Right ventricle myocardium inferior (tissue), 1 donor: ENCODE data around the gene BTBD9. TPM values are rescaled to one million over a fixed set of nuclear protein-coding genes. Genes with fewer than 3 reads are reported as not detected.

Experiments used
- ATAC-seq: fragments of 200-7000 bp; cut with Tn5 transposase; one replicate; pipeline ENCODE4 v1.9.1; 2020; ENCODE audit warnings: mild to moderate bottlenecking, moderate library complexity
- DNase-seq: peaks from one replicate; pipeline ENCODE4 v3.0.0; 2021; ENCODE audit errors: missing footprints
- intact Hi-C: fragments of 100-400 bp; cut with DNase I; formaldehyde crosslinking; loops from one replicate; pipeline ENCODE4 v1.11.0; 2022
- total RNA-seq: library from RNA; stranded (reverse); fragmentation: NEBNext Ultra II Directional; extraction: Animal tissue kit (Norgen Biotek cat#: 25700); gene quantifications from one replicate; pipeline ENCODE4 v1.2.1, GENCODE V29; 2021
- donor health status: DM: no; HTN: yes; CAD: no; lungs with severe emphysema.

BTBD9 gene
- total RNA-seq, 1 donor from 2014 or later = 16.8 TPM

- intact Hi-C loops = no loop called here
- ATAC-seq = no peak
- no peak for DNase-seq
These were observed 29.6 kb downstream of the BTBD9 start for GRCh38 chr6:38610050-38610625.

GRCh38 chr6:38604700-38605099 is 35.0 kb downstream of the BTBD9 start:
- DNase-seq (no peak), ATAC-seq (no peak)
- intact Hi-C loops = no loop called here

GRCh38 chr6:38603966-38604365 is 35.8 kb downstream of the BTBD9 start:
- DNase-seq (no peak), ATAC-seq (peak; percentile 56)
- intact Hi-C loops = no loop called here

GRCh38 chr6:38603496-38603895 is 36.2 kb downstream of the BTBD9 start:
- DNase-seq = no peak
- ATAC-seq = no peak
- intact Hi-C loops = no loop called here

- DNase-seq = no peak
- intact Hi-C loops = no loop called here
- peak; percentile 85 for ATAC-seq
These were observed 39.7 kb downstream of the BTBD9 start for GRCh38 chr6:38599966-38600550.

- no peak for ATAC-seq
- DNase-seq = no peak
- intact Hi-C loops = no loop called here
These were observed 40.5 kb downstream of the BTBD9 start for GRCh38 chr6:38599261-38599660.

GRCh38 chr6:38593998-38594665 is 45.6 kb downstream of the BTBD9 start:
- no peak for DNase-seq
- intact Hi-C loops = no loop called here
- ATAC-seq = no peak

- ATAC-seq (no peak), DNase-seq (no peak)
- intact Hi-C loops = no loop called here
These were observed 46.3 kb downstream of the BTBD9 start for GRCh38 chr6:38593409-38593808.

GRCh38 chr6:38591439-38591838 is 48.3 kb downstream of the BTBD9 start:
- ATAC-seq = no peak
- DNase-seq = no peak
- intact Hi-C loops = no loop called here

- ATAC-seq (no peak), DNase-seq (no peak)
- intact Hi-C loops = no loop called here
These were observed 50.4 kb downstream of the BTBD9 start for GRCh38 chr6:38589367-38589720.

GRCh38 chr6:38588631-38589366 is 50.9 kb downstream of the BTBD9 start:
- intact Hi-C loops = no loop called here
- no peak for ATAC-seq
- no peak for DNase-seq

- no peak for DNase-seq
- intact Hi-C loops = no loop called here
- peak; percentile 39 for ATAC-seq
These were observed 51.9 kb downstream of the BTBD9 start for GRCh38 chr6:38587766-38588362.

- ATAC-seq (no peak), DNase-seq (peak; percentile 60)
- intact Hi-C loops = no loop called here
These were observed 52.7 kb downstream of the BTBD9 start for GRCh38 chr6:38586992-38587391.

GRCh38 chr6:38584731-38585130 is 55.0 kb downstream of the BTBD9 start:
- ATAC-seq (no peak), DNase-seq (no peak)
- intact Hi-C loops = no loop called here

GRCh38 chr6:38583523-38583922 is 56.2 kb downstream of the BTBD9 start:
- DNase-seq = no peak
- no peak for ATAC-seq
- intact Hi-C loops = no loop called here

- DNase-seq = no peak
- intact Hi-C loops = no loop called here
- no peak for ATAC-seq
These were observed 59.7 kb downstream of the BTBD9 start for GRCh38 chr6:38580030-38580429.

GRCh38 chr6:38579010-38579628 is 60.6 kb downstream of the BTBD9 start:
- intact Hi-C loops = no loop called here
- DNase-seq (no peak), ATAC-seq (no peak)

- intact Hi-C loops = no loop called here
- ATAC-seq (no peak), DNase-seq (no peak)
These were observed 61.7 kb downstream of the BTBD9 start for GRCh38 chr6:38578075-38578474.

GRCh38 chr6:38577492-38577891 is 62.2 kb downstream of the BTBD9 start:
- no peak for DNase-seq
- no peak for ATAC-seq
- intact Hi-C loops = no loop called here
